ENCODE measurements around the gene OVCA2. TPM values are rescaled to one million over a fixed set of nuclear protein-coding genes. Genes with fewer than 3 reads are reported as not detected.

Gene OVCA2
- total and polyA plus RNA-seq, 2 donors (not counting 3 experiments of a cell fraction or from before 2014, with no cell fraction given): 41.3 to 84.2 TPM

DNA sequence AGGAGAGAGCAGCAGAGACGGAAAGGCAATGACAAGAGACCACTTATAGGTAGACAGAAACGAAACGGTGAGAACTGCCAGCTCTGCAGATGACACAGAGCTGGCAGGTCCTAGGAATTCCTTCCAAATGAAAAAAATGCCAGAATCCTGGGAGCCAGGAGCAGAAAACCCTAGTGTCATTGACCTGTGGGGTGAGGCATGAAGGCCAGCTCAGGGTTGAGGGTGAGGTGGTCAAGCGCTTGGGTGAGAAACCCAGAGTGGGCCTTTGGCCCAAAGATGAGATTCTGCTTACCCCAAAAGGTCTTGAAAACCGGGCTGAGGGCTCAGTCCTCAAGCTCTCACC lies 22.3 kb downstream of the OVCA2 start:
- intact Hi-C loops (cut with micrococcal nuclease) (no loop called here), dilution Hi-C loops (cut with MboI; ENCODE audit: extremely low pct_ligation_motif_present, low sequenced_read_pairs) (no loop called here)
- Histone ChIP-seq H4K20me1 (replicated peaks; ENCODE audit: control insufficient read depth, extremely low read depth, insufficient read depth, low read length) (no peaks in the 10 kb centered on the region), H3K4me3 (replicated peaks in 1 of 3; ENCODE audit: insufficient read depth in 1 of 3, low read depth in 1 of 3, low read length in 3 of 3) (no peak overlapping the region), H3K4me2 (ENCODE audit: insufficient read depth, low read length) (no peak overlapping the region), H3K79me2 (ENCODE audit: control insufficient read depth, insufficient read depth, low read length) (peaks cover 8% of the 10 kb centered on the region), H3K36me3 (ENCODE audit: control insufficient read depth in 2 of 2, extremely low read depth in 1 of 2, insufficient read depth in 2 of 2, low read length in 2 of 2) (peaks cover 0 to 13% of the 10 kb centered on the region in 2 experiments), H3K27me3 (ENCODE audit: control insufficient read depth in 2 of 2, insufficient read depth in 2 of 2, low read length in 2 of 2) (no peaks in the 10 kb centered on the region), H2AFZ (ENCODE audit: low read depth, low read length) (no peak overlapping the region), H3K9me3 (replicated peaks; ENCODE audit: control insufficient read depth, insufficient read depth, low read length) (no peaks in the 10 kb centered on the region), H3K27ac (ENCODE audit: insufficient read depth, low read depth, low read length) (no peak overlapping the region), H3K4me1 (ENCODE audit: control insufficient read depth, extremely low read depth, insufficient read depth, low read length) (peaks cover 49% of the 10 kb centered on the region), H3K9me1 (replicated peaks; ENCODE audit: control insufficient read depth, extremely low read depth, insufficient read depth, low read length) (no peaks in the 10 kb centered on the region), H3K9ac (replicated peaks; ENCODE audit: extremely low read depth, insufficient read depth, low read length) (no peak overlapping the region)
- POLR2A ChIA-PET: no interaction called here
- TF ChIP-seq EZH2 (IDR thresholded peaks at IDR 0.05; ENCODE audit: borderline replicate concordance, low read depth, low read length, severe bottlenecking) (no peak), FOS (IDR thresholded peaks at IDR 0.05; ENCODE audit: borderline replicate concordance, insufficient read depth, low read length) (no peak), GATA2 (IDR thresholded peaks at IDR 0.05; ENCODE audit: insufficient read depth, insufficient read length, low read depth, low read length) (no peak), JUN (IDR thresholded peaks at IDR 0.05; ENCODE audit: borderline replicate concordance, insufficient read depth, insufficient read length, low read depth) (no peak)
- TF ChIP-seq, protein P1, sequence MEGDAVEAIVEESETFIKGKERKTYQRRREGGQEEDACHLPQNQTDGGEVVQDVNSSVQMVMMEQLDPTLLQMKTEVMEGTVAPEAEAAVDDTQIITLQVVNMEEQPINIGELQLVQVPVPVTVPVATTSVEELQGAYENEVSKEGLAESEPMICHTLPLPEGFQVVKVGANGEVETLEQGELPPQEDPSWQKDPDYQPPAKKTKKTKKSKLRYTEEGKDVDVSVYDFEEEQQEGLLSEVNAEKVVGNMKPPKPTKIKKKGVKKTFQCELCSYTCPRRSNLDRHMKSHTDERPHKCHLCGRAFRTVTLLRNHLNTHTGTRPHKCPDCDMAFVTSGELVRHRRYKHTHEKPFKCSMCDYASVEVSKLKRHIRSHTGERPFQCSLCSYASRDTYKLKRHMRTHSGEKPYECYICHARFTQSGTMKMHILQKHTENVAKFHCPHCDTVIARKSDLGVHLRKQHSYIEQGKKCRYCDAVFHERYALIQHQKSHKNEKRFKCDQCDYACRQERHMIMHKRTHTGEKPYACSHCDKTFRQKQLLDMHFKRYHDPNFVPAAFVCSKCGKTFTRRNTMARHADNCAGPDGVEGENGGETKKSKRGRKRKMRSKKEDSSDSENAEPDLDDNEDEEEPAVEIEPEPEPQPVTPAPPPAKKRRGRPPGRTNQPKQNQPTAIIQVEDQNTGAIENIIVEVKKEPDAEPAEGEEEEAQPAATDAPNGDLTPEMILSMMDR (IDR thresholded peaks at IDR 0.05; ENCODE audit: extremely low read depth in 1 of 2, insufficient read depth in 1 of 2, low read depth in 1 of 2, low read length in 2 of 2): no peak
- TF ChIP-seq, protein P2, sequence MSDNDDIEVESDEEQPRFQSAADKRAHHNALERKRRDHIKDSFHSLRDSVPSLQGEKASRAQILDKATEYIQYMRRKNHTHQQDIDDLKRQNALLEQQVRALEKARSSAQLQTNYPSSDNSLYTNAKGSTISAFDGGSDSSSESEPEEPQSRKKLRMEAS (IDR thresholded peaks at IDR 0.05; ENCODE audit: insufficient read depth, insufficient read length): no peak
- DNase-seq (ENCODE audit: low read depth, low spot score) (no peak), FAIRE-seq (no peak)
- CTCF ChIA-PET: interaction anchor here (0.9 to 17.2 kb wide), 5 partner anchors 9 to 189 kb away, joined by 3 to 455 read pairs (median 5); partner anchors contain the start of gene HIC1
- BruUV-seq (replicated peaks): no TSS peak

Measured in endothelial cell of umbilical vein (primary cell).